ENCODE data around the gene CHST9.

Gene CHST9

GRCh38 chr18:26965206-26965605 is 219.9 kb downstream of the CHST9 start:
- DNase-seq (ENCODE audit: low read depth): no peak
- H3K4me3 ChIP-seq (ENCODE audit: low read length): no peak overlapping the region
- TF ChIP-seq, protein P1, sequence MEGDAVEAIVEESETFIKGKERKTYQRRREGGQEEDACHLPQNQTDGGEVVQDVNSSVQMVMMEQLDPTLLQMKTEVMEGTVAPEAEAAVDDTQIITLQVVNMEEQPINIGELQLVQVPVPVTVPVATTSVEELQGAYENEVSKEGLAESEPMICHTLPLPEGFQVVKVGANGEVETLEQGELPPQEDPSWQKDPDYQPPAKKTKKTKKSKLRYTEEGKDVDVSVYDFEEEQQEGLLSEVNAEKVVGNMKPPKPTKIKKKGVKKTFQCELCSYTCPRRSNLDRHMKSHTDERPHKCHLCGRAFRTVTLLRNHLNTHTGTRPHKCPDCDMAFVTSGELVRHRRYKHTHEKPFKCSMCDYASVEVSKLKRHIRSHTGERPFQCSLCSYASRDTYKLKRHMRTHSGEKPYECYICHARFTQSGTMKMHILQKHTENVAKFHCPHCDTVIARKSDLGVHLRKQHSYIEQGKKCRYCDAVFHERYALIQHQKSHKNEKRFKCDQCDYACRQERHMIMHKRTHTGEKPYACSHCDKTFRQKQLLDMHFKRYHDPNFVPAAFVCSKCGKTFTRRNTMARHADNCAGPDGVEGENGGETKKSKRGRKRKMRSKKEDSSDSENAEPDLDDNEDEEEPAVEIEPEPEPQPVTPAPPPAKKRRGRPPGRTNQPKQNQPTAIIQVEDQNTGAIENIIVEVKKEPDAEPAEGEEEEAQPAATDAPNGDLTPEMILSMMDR (conservative IDR thresholded peaks at IDR 0.05; ENCODE audit: low read length): no peak

GRCh38 chr18:26963292-26963691 is 221.8 kb downstream of the CHST9 start:
- TF ChIP-seq, protein P1 (conservative IDR thresholded peaks at IDR 0.05; ENCODE audit: low read length): no peak
- no peak for DNase-seq (ENCODE audit: low read depth)
- H3K4me3 ChIP-seq (ENCODE audit: low read length): no peak overlapping the region

GRCh38 chr18:26961839-26962238 is 223.3 kb downstream of the CHST9 start:
- TF ChIP-seq, protein P1 (conservative IDR thresholded peaks at IDR 0.05; ENCODE audit: low read length): no peak

GRCh38 chr18:26960911-26961310 is 224.2 kb downstream of the CHST9 start:
- TF ChIP-seq, protein P1 (conservative IDR thresholded peaks at IDR 0.05; ENCODE audit: low read length): no peak
- no peak overlapping the region for H3K4me3 ChIP-seq (ENCODE audit: low read length)
- no peak for DNase-seq (ENCODE audit: low read depth)

More at GRCh38 chr18:26961839-26962238, 223.3 kb downstream of the CHST9 start:
- no peak for DNase-seq (ENCODE audit: low read depth)
- no peak overlapping the region for H3K4me3 ChIP-seq (ENCODE audit: low read length)

- H3K4me3 ChIP-seq (ENCODE audit: low read length): no peak overlapping the region
- no peak for DNase-seq (ENCODE audit: low read depth)
- TF ChIP-seq, protein P1 (conservative IDR thresholded peaks at IDR 0.05; ENCODE audit: low read length): no peak
These were observed 228.2 kb downstream of the CHST9 start for GRCh38 chr18:26956863-26957262.

DNA sequence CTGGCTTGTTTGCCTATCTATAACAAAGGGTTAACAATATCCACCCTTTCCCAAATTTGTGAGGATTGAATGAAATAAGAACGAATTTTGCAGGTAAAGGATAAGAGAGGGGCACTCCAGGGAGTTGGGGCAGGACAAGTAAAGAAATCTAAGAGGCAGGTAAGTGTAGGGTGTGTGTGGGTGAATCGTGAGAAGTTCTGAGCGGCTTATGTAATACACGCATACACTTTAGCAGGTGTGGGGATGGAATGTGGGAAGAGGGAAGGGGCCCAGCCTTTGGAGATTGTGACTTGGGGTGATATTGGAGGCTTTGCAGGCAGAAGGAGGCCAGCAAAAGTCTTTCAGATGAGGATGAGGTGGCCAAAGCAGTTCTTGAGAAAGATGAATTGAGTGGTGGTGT is 236.4 kb downstream of the CHST9 start:
- no peak for DNase-seq (ENCODE audit: low read depth)
- TF ChIP-seq, protein P1 (conservative IDR thresholded peaks at IDR 0.05; ENCODE audit: low read length): no peak
- no peak overlapping the region for H3K4me3 ChIP-seq (ENCODE audit: low read length)

DNA sequence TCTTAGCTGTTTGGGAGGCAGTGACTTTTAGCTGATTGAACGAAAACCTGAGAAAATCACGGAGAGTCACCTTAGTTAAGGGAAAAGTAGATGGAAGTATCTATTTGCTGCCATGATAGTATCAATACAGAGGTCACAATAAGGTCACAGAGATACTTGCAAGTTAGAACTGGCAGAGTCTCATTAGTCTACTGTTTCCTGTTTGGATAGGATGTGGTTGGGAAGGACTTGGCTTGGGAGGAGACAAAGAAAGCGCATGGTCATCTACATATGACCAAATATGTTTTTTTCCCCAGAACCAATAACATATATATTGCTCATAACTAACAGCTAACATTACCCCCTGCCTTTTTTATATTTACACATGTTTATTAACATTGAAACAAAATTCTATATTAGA is 241.2 kb downstream of the CHST9 start:
- no peak for DNase-seq (ENCODE audit: low read depth)
- TF ChIP-seq, protein P1 (conservative IDR thresholded peaks at IDR 0.05; ENCODE audit: low read length): no peak
- H3K4me3 ChIP-seq (ENCODE audit: low read length): no peak overlapping the region
